Memory B cell (primary cell): Measurements from ENCODE around the gene VGLL4.
"Not testable (repeated sequence)": the region's sequence is repeated elsewhere in the genome, so short reads cannot be mapped to it uniquely, and the experiment has no call there.

ENCODE experiments used
- ATAC-seq: fragments of 150-1000 bp; cut with Tn5 transposase; 2 replicates; pipeline ENCODE4 v1.10.0; 2021; ENCODE audit warnings: low read depth, mild to moderate bottlenecking, moderate library complexity
- DNase-seq, 2 donors: peaks; one replicate each; pipeline ENCODE4 v3.0.0; 2022; ENCODE audit warnings: low spot score in 2 of 2
- H3K27ac Mint-ChIP-seq: one replicate; pipeline ENCODE4 v1.8.0; 2022; ENCODE audit warnings: mild to moderate bottlenecking, moderate library complexity, mixed read lengths
- H3K27me3 Mint-ChIP-seq: one replicate; pipeline ENCODE4 v1.8.0; 2022; ENCODE audit warnings: mixed read lengths
- H3K36me3 Mint-ChIP-seq: one replicate; pipeline ENCODE4 v1.8.0; 2022; ENCODE audit warnings: mild to moderate bottlenecking, mixed read lengths
- H3K4me1 Mint-ChIP-seq: one replicate; pipeline ENCODE4 v1.8.0; 2022; ENCODE audit warnings: mixed read lengths
- H3K4me3 Mint-ChIP-seq: one replicate; pipeline ENCODE4 v1.8.0; 2022; ENCODE audit warnings: mild to moderate bottlenecking, moderate library complexity, mixed read lengths
- H3K9me3 Mint-ChIP-seq: one replicate; pipeline ENCODE4 v1.8.0; 2022; ENCODE audit warnings: mixed read lengths

The VGLL4 gene, protein sequence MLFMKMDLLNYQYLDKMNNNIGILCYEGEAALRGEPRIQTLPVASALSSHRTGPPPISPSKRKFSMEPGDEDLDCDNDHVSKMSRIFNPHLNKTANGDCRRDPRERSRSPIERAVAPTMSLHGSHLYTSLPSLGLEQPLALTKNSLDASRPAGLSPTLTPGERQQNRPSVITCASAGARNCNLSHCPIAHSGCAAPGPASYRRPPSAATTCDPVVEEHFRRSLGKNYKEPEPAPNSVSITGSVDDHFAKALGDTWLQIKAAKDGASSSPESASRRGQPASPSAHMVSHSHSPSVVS

DNA sequence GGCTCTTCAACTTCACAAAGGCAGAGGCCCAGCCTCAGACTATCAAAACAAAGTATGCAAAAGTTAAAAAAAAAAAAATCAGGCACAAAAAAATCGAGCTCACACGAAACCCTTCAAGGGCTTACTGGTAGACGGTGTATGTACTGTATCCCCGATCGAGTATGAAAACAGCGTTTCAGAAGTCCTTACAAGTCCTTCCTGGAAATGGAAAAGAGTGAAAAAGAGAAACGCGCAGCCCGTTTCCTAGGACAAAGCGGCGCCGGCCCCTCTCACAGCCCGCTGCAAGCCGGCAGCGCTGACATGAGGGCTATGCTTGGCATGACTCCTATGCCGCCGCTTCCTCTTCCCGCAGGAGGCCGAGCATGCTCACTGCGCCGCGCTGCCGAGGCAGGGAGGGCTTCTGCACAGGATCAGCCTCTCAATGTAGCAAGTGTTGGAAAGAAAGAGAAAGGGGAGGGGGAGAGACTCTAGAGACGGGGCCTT is at the start of gene VGLL4:
TSS of gene VGLL4 (minus strand) at position 311 of the 483 bp plus-strand sequence. CDS start 397 bp downstream, outside the sequence.
- peak; percentile 63 for ATAC-seq
- H3K36me3 Mint-ChIP-seq: no peaks in the 10 kb centered on the region
- H3K9me3 Mint-ChIP-seq: no peaks in the 10 kb centered on the region
- peak within 1 kb of the TSS; percentile 99 for H3K4me3 Mint-ChIP-seq
- peak; percentile 29 to 39 for DNase-seq
- no peaks in the 10 kb centered on the region for H3K27me3 Mint-ChIP-seq
- H3K27ac Mint-ChIP-seq: peak within 1 kb of the TSS; percentile 94
- peaks cover 26% of the 10 kb centered on the region for H3K4me1 Mint-ChIP-seq

DNA sequence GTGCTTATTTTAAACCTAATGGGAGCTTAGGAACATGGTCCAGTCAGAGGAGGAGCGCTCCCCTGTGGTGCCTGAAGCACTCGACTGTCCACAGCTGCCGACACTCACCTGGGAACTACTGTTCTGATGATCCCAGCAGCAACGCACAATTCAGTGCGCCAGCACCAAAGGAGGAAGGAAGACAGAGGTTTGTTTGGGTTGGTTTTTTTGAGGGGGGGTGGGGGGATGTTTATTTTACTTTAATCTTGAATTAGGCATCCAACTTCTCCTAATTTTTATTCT is 48.8 kb upstream of the VGLL4 start:
- no peaks in the 10 kb centered on the region for H3K27me3 Mint-ChIP-seq
- H3K36me3 Mint-ChIP-seq: peaks cover 17% of the 10 kb centered on the region
- H3K4me1 Mint-ChIP-seq: no peaks in the 10 kb centered on the region
- ATAC-seq (no peak), DNase-seq (no peak)
- H3K4me3 Mint-ChIP-seq: no peak overlapping the region
- no peaks in the 10 kb centered on the region for H3K9me3 Mint-ChIP-seq
- H3K27ac Mint-ChIP-seq: no peak overlapping the region

DNA sequence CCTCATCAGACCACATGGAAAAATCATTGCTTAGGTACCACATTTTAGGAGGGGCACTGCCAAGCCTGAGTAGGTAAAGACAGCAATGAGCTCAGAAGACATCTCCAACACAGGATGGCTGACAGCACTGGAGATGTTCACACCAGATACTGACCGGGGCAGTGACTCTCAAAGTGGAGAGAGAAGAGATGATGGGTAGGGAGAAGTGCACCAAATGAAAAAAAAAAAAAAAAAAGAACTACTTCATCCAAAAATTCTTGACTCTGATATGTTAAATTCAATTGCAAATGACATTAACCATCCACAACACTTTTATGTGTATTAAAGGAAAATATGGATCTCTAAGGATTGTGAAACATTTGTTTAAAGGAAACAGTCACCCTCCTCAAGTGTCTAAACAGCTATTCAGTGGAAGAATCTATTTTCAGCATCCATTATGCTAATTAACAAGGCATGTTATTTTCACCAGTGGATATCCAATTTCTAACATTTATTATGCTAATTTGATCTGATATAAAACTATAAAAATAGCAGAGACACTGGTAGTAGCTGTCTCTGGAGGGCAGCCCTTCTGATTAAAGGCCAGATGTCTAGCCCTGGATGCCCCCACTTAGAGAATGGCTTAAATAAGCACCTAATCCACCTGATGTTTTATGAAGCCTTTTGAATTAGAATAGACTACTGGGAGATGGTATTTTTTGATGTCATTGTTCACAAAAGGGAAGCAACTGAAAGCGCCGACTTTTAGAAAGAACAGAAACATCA is 48.2 kb upstream of the VGLL4 start:
- no peaks in the 10 kb centered on the region for H3K27me3 Mint-ChIP-seq
- H3K36me3 Mint-ChIP-seq: peaks cover 15% of the 10 kb centered on the region
- no peak overlapping the region for H3K4me3 Mint-ChIP-seq
- no peak overlapping the region for H3K27ac Mint-ChIP-seq
- DNase-seq (no peak), ATAC-seq (no peak)
- H3K4me1 Mint-ChIP-seq: no peaks in the 10 kb centered on the region
- no peaks in the 10 kb centered on the region for H3K9me3 Mint-ChIP-seq

DNA sequence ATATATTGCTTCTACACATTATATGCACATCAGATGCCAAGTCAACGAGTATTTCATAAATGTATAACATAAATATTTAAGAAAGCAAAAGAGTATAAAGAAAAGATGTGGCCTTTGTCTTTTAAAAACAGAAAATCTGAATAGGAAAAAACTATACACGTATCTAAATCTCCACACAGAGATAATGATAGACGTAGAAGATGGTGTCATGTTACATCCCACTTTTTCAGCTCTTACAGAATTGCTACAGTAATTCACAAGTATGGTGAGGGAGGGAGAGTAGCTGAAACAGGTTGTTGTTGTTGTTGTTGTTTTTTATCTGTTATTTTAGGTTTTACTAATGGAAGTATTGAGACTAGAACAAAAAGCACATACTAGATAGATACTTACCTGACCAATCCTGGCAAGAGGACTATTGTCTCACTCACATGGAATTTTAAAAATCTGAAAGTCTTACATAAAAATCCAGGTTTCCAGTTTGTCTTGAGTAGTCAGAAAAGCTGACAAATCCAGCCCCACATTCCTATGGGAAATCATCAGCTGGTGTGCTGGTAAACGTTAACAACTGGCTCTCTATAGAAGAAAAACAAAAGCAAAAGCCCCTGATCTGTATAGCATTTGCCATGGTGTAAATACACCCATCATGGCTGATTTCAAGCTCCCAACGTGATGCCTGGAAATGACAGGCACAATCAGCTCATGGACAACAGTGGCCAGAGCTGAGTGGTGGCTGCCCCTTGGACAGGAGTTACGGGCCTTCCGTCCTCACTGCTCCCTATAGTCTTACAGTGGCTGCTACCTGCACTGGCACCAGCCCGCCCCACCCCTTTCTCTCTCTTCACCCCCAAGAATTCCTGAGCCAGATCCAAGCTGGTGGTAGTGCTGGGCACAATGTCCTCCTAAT is 47.4 kb upstream of the VGLL4 start:
- H3K27me3 Mint-ChIP-seq: no peaks in the 10 kb centered on the region

DNA sequence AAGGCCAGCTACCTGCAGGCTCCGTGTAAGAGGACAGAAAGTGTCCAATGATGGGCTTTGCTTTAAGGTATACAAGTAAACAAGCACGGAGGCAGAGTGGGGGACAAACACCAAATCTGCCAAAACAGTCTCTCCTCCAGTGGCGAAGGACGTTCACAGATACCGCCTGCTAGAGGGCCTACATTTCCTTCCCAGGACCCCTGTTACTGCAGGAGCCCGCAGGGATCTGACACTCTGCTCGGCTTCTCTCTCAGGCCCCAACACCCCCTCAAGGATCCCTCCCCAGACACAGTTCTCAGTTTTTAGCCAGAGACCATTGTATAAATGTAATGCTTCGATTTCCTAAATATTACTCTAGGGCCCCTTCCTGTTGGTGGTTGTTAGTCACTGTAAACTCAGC is 46.0 kb upstream of the VGLL4 start:
- ATAC-seq: no peak
- H3K4me1 Mint-ChIP-seq: no peaks in the 10 kb centered on the region
- H3K9me3 Mint-ChIP-seq: no peaks in the 10 kb centered on the region
- H3K27ac Mint-ChIP-seq: no peak overlapping the region
- no peak overlapping the region for H3K4me3 Mint-ChIP-seq
- no peaks in the 10 kb centered on the region for H3K27me3 Mint-ChIP-seq
- H3K36me3 Mint-ChIP-seq: peaks cover 14% of the 10 kb centered on the region
- DNase-seq: no peak

More for the DNA sequence above, 47.4 kb upstream of the VGLL4 start:
- Mint-ChIP-seq H3K4me3 (no peak overlapping the region), H3K9me3 (no peaks in the 10 kb centered on the region), H3K36me3 (peaks cover 13% of the 10 kb centered on the region), H3K4me1 (no peaks in the 10 kb centered on the region), H3K27ac (no peak overlapping the region)
- ATAC-seq: no peak
- DNase-seq: no peak

DNA sequence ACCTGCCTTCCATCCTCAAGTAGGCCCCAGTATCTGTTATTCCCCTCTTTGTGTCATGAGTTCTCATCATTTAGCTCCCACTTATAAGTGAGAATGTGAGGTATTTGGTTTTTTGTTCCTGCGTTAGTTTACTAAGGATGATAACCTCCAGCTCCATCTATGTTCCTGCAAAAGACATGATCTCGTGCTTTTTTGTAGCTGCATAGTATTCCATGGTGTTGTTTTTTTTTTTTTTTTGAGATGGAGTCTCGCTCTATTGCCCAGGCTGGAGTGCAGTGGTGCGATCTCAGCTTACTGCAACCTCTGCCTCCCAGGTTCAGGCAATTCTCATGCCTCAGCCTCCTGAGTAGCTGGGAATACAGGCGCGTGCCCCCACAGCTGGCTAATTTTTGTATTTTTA is 41.3 kb upstream of the VGLL4 start:
- peaks cover 15% of the 10 kb centered on the region for H3K36me3 Mint-ChIP-seq
- H3K27me3 Mint-ChIP-seq, H3K27ac Mint-ChIP-seq, H3K4me1 Mint-ChIP-seq, ATAC-seq, H3K9me3 Mint-ChIP-seq, DNase-seq, H3K4me3 Mint-ChIP-seq: not testable (repeated sequence)

DNA sequence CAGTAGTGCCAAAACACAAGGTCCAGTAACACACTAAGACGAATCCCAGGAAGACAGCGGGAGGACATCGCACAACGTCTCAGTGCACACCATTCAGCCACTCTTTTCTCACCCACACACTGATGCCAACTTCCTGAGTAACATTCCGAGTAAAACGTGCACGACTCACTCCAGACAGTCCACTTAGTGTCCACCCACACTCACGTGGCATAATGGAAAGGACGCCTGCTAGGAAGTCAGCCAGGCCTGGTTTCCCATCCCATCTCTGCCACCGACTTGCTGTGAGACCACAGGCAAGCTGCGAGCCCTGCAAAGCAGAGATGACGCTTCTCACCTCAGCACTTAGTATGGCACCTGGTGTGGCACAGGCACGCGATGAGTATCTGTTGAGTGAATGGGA is 36.8 kb upstream of the VGLL4 start:
- H3K4me1 Mint-ChIP-seq: no peaks in the 10 kb centered on the region
- no peak overlapping the region for H3K4me3 Mint-ChIP-seq
- H3K27ac Mint-ChIP-seq: no peak overlapping the region
- ATAC-seq: no peak
- no peak for DNase-seq
- no peaks in the 10 kb centered on the region for H3K9me3 Mint-ChIP-seq
- no peaks in the 10 kb centered on the region for H3K27me3 Mint-ChIP-seq
- H3K36me3 Mint-ChIP-seq: peaks cover 17% of the 10 kb centered on the region

- DNase-seq (no peak), ATAC-seq (no peak)
- Mint-ChIP-seq H3K9me3 (no peaks in the 10 kb centered on the region), H3K4me1 (no peaks in the 10 kb centered on the region), H3K27ac (no peak overlapping the region), H3K27me3 (no peaks in the 10 kb centered on the region), H3K4me3 (no peak overlapping the region), H3K36me3 (peaks cover 13% of the 10 kb centered on the region)
These were observed 36.2 kb upstream of the VGLL4 start for GRCh38 chr3:11679964-11680363.

- no peak overlapping the region for H3K4me3 Mint-ChIP-seq
- no peaks in the 10 kb centered on the region for H3K27me3 Mint-ChIP-seq
- peaks cover 23% of the 10 kb centered on the region for H3K4me1 Mint-ChIP-seq
- ATAC-seq (no peak), DNase-seq (no peak)
- peaks cover 7% of the 10 kb centered on the region for H3K36me3 Mint-ChIP-seq
- no peaks in the 10 kb centered on the region for H3K9me3 Mint-ChIP-seq
- no peak overlapping the region for H3K27ac Mint-ChIP-seq
These were observed 28.6 kb upstream of the VGLL4 start for GRCh38 chr3:11672363-11672762.

DNA sequence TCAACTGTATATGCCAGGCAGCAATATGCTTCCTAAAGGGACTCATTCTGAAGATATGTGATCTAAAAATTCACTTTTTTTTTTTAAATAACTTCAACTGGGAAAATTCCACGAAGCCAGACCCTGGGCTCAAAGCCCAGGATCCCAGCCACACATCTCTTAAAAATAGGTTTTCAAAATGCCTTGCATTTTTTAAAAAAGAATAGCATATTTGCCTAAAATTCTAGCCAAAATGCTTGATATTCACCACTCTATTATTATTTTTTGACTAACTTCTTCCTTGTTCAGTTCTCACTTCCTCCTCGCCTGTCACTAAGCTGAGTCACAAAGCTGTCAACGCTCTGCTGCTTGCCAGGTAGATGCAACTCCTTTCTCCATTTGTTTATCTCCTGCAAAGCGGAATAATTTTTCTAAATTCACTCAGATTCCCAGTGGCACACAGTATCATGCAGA is 28.0 kb upstream of the VGLL4 start:
- H3K4me1 Mint-ChIP-seq: peaks cover 27% of the 10 kb centered on the region
- peak; percentile 77 for ATAC-seq
- no peaks in the 10 kb centered on the region for H3K27me3 Mint-ChIP-seq
- no peak overlapping the region for H3K27ac Mint-ChIP-seq
- peak overlapping the region; percentile 18 for H3K4me3 Mint-ChIP-seq
- no peaks in the 10 kb centered on the region for H3K9me3 Mint-ChIP-seq
- peak in 1 of 2 donors; percentile 16 for DNase-seq
- peaks cover 9% of the 10 kb centered on the region for H3K36me3 Mint-ChIP-seq

- H3K36me3 Mint-ChIP-seq: peaks cover 11% of the 10 kb centered on the region
- H3K4me3 Mint-ChIP-seq: no peak overlapping the region
- DNase-seq (no peak), ATAC-seq (no peak)
- H3K9me3 Mint-ChIP-seq: no peaks in the 10 kb centered on the region
- H3K27me3 Mint-ChIP-seq: no peaks in the 10 kb centered on the region
- peaks cover 29% of the 10 kb centered on the region for H3K4me1 Mint-ChIP-seq
- H3K27ac Mint-ChIP-seq: no peak overlapping the region
These were observed 24.8 kb upstream of the VGLL4 start for GRCh38 chr3:11668243-11669235.

DNA sequence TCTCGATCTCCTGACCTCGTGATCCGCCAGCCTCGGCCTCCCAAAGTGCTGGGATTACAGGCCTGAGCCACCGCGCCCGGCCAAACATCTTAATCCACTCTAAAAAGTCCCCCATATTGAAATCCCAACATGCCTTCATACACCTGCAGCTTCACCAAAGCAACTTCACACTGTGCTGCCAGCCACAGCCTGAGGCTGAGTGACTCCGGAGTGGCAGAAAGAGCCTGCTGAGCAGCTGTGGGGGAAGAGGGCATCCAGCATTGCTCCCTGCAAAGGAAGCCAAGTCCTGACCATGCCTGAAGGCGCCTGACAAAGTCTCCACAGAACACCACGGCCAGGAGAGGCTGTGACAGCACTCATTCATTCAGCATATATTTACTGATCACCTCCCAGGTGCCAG is 21.6 kb upstream of the VGLL4 start:
- DNase-seq (no peak), ATAC-seq (no peak)
- peaks cover 19% of the 10 kb centered on the region for H3K4me1 Mint-ChIP-seq
- no peak overlapping the region for H3K27ac Mint-ChIP-seq
- peaks cover 2% of the 10 kb centered on the region for H3K9me3 Mint-ChIP-seq
- H3K36me3 Mint-ChIP-seq: peaks cover 16% of the 10 kb centered on the region
- no peak overlapping the region for H3K4me3 Mint-ChIP-seq
- H3K27me3 Mint-ChIP-seq: no peaks in the 10 kb centered on the region

GRCh38 chr3:11662392-11662990 is 18.8 kb upstream of the VGLL4 start:
- Mint-ChIP-seq H3K27me3 (no peaks in the 10 kb centered on the region), H3K4me1 (peaks cover 18% of the 10 kb centered on the region), H3K4me3 (no peak overlapping the region), H3K36me3 (peaks cover 11% of the 10 kb centered on the region), H3K9me3 (peaks cover 2% of the 10 kb centered on the region), H3K27ac (no peak overlapping the region)
- DNase-seq: no peak
- ATAC-seq: no peak
